PC-9 (cell line): Measurements from ENCODE around the gene LCN10. TPM values are rescaled to one million over a fixed set of nuclear protein-coding genes. Genes with fewer than 3 reads are reported as not detected.
A peak's percentile ranks its signal among the peaks of the same experiment; 100 is the strongest.

Experiments
- BruUV-seq: library from RNA; stranded (reverse); fragments of 400-500 nt; replicated peaks from 2 replicates; lab custom pipeline; 2021; lab: Mats Ljungman, UMichigan
- CTCF ChIA-PET: fragments of 300-600 bp; sonication (Branson Sonifier 250); formaldehyde crosslinking; loops from one replicate; lab custom pipeline; 2022; ENCODE audit warnings: antibody characterized with exemption; lab: Charles Lee
- POLR2A ChIA-PET: fragments of 300-600 bp; sonication (Branson Sonifier 250); formaldehyde crosslinking; loops from one replicate; lab custom pipeline; 2022; ENCODE audit warnings: antibody characterized with exemption; ENCODE audit not compliant: unreplicated experiment; lab: Charles Lee
- DNase-seq, 2 experiments: peaks; one replicate each; pipeline versions ENCODE4 v3.0.0 to v3.0.0-alpha.2; 2015 to 2022; ENCODE audit warnings: mixed read lengths in 1 of 2
- H2AFZ ChIP-seq: fragments of 200-600 bp; sonication (generic); 2 replicates; pipeline ENCODE4 v1.8.1; 2017; ENCODE audit warnings: antibody characterized with exemption
- H3F3A ChIP-seq: fragments of 200-600 bp; sonication (generic); 2 replicates; pipeline ENCODE4 v1.8.1; 2017; ENCODE audit warnings: antibody characterized with exemption, mild to moderate bottlenecking, low read depth; ENCODE audit not compliant: insufficient read depth
- H3K27ac ChIP-seq: fragments of 200-600 bp; sonication (generic); 2 replicates; pipeline ENCODE4 v1.6.1; 2016; ENCODE audit warnings: mixed run types
- H3K27me3 ChIP-seq: fragments of 200-600 bp; sonication (generic); 2 replicates; pipeline ENCODE4 v1.6.1; 2016; ENCODE audit warnings: low read depth, mixed run types; ENCODE audit not compliant: insufficient read depth
- H3K36me3 ChIP-seq: fragments of 200-600 bp; sonication (generic); 2 replicates; pipeline ENCODE4 v1.6.1; 2016; ENCODE audit warnings: low read depth, mixed run types
- H3K4me1 ChIP-seq: fragments of 200-600 bp; sonication (generic); replicated peaks from 2 replicates; pipeline ENCODE4 v1.6.1; 2016; ENCODE audit warnings: mixed run types; ENCODE audit not compliant: insufficient read depth
- H3K4me2 ChIP-seq: fragments of 200-600 bp; sonication (generic); 2 replicates; pipeline ENCODE4 v1.6.1; 2017; ENCODE audit warnings: mixed run types
- H3K4me3 ChIP-seq: fragments of 200-600 bp; sonication (generic); 2 replicates; pipeline ENCODE4 v1.6.1; 2016; ENCODE audit warnings: mixed run types
- H3K79me2 ChIP-seq: fragments of 200-600 bp; sonication (generic); 2 replicates; pipeline ENCODE4 v1.6.1; 2017; ENCODE audit warnings: low read depth, mixed run types
- H3K9me2 ChIP-seq: fragments of 200-600 bp; sonication (generic); 2 replicates; pipeline ENCODE4 v1.8.1; 2017; ENCODE audit warnings: mild to moderate bottlenecking; ENCODE audit not compliant: insufficient read depth
- H3K9me3 ChIP-seq: fragments of 200-600 bp; sonication (generic); 2 replicates; pipeline ENCODE4 v1.8.1; 2016; ENCODE audit warnings: low read depth; ENCODE audit not compliant: insufficient read depth
- H4K20me1 ChIP-seq: fragments of 200-600 bp; sonication (generic); 2 replicates; pipeline ENCODE4 v1.8.1; 2017; ENCODE audit not compliant: insufficient read depth
- EZH2 ChIP-seq: fragments of 200-600 bp; sonication (generic); IDR thresholded peaks from 2 replicates; pipeline ENCODE4 v1.8.0; 2017; ENCODE audit warnings: antibody characterized with exemption, low read depth
- intact Hi-C: fragments of 100-400 bp; cut with micrococcal nuclease; formaldehyde crosslinking; loops from one replicate; pipeline ENCODE4 v1.10.0; 2022; ENCODE audit not compliant: unreplicated experiment
- total RNA-seq: library from RNA; stranded (reverse); gene quantifications from 2 replicates; pipeline ENCODE4 v1.2.3, GENCODE V29; 2021
- TF ChIP-seq, protein P1 (sequence below): fragments of 200-600 bp; sonication (generic); conservative IDR thresholded peaks from 2 replicates; pipeline ENCODE4 v1.6.1; 2017; ENCODE audit warnings: mixed run types, antibody characterized with exemption, mild to moderate bottlenecking, moderate library complexity

LCN10 gene
- total RNA-seq, 1 experiment from 2014 or later = 0.94 TPM

GRCh38 chr9:136779808-136780207, 37.1 kb upstream of the LCN10 start:
- H3K4me2 ChIP-seq = no peak overlapping the region

DNA sequence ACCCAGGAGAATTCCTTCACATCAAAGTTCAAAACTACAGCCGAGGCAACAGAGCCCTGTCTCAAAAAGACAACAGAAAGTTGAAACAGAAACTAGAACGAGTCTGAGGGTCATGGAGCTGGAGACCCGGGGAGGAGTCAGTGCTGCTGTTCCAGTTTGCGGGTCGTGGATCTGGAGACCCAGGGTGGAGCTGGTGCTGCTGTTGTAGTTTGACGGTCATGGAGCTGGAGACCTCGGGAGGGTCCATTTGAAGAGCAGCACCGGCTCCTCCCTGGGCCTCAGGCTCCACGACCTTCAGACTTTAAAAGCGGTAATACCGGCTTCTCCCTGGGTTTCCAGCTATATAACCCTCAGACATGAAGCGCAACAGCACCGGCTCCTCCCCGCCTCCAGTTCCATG, 34.6 kb upstream of the LCN10 start:
- no peaks in the 10 kb centered on the region for H4K20me1 ChIP-seq
- peak overlapping the region; percentile 17; the same call in 1 of the 2 replicates for H3K4me2 ChIP-seq
- peaks cover 42% of the 10 kb centered on the region for H3K27me3 ChIP-seq
- intact Hi-C loops = no loop called here
- TF ChIP-seq, protein P1, sequence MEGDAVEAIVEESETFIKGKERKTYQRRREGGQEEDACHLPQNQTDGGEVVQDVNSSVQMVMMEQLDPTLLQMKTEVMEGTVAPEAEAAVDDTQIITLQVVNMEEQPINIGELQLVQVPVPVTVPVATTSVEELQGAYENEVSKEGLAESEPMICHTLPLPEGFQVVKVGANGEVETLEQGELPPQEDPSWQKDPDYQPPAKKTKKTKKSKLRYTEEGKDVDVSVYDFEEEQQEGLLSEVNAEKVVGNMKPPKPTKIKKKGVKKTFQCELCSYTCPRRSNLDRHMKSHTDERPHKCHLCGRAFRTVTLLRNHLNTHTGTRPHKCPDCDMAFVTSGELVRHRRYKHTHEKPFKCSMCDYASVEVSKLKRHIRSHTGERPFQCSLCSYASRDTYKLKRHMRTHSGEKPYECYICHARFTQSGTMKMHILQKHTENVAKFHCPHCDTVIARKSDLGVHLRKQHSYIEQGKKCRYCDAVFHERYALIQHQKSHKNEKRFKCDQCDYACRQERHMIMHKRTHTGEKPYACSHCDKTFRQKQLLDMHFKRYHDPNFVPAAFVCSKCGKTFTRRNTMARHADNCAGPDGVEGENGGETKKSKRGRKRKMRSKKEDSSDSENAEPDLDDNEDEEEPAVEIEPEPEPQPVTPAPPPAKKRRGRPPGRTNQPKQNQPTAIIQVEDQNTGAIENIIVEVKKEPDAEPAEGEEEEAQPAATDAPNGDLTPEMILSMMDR = no peak
- TF ChIP-seq EZH2 = no peak
- H3K9me3 ChIP-seq = no peaks in the 10 kb centered on the region
- ChIA-PET CTCF (interaction anchor here (0.5 to 0.8 kb wide), 3 partner anchors 47 to 296 kb away, joined by 4 to 13 read pairs (median 9); no protein-coding TSS in a partner anchor), POLR2A (interaction anchor here (0.7 kb wide), 1 partner anchor 140 kb away, joined by 8 read pairs; no protein-coding TSS in a partner anchor)
- no TSS peak for BruUV-seq
- no peaks in the 10 kb centered on the region for H3K9me2 ChIP-seq
- H3K4me1 ChIP-seq = no peaks in the 10 kb centered on the region
- H3F3A ChIP-seq = 0 out of 2 replicates have a peak, but pooled peaks cover 3% of the 10 kb centered on the region
- no peaks in the 10 kb centered on the region for H3K79me2 ChIP-seq
- no peak for DNase-seq
- H3K27ac ChIP-seq = no peak overlapping the region
- H3K36me3 ChIP-seq = no peaks in the 10 kb centered on the region
- H2AFZ ChIP-seq = no peak overlapping the region
- no peak overlapping the region for H3K4me3 ChIP-seq

More at GRCh38 chr9:136779808-136780207, 37.1 kb upstream of the LCN10 start:
- Histone ChIP-seq H3K4me1 (no peaks in the 10 kb centered on the region), H3K27ac (no peak overlapping the region), H3K9me3 (no peaks in the 10 kb centered on the region), H3K4me3 (no peak overlapping the region), H3F3A (peaks cover 7% of the 10 kb centered on the region; the same call in 1 of the 2 replicates), H3K9me2 (no peaks in the 10 kb centered on the region), H4K20me1 (no peaks in the 10 kb centered on the region), H3K79me2 (no peaks in the 10 kb centered on the region), H3K36me3 (no peaks in the 10 kb centered on the region), H2AFZ (no peak overlapping the region), H3K27me3 (peaks cover 42% of the 10 kb centered on the region)
- no peak for DNase-seq
- BruUV-seq = no TSS peak
- CTCF ChIA-PET = interaction anchor here (0.5 to 0.6 kb wide), 2 partner anchors 133 to 255 kb away, joined by 3 to 20 read pairs; no protein-coding TSS in a partner anchor
- intact Hi-C loops = no loop called here
- POLR2A ChIA-PET = interaction anchor here (0.5 kb wide), 1 partner anchor 53 kb away, joined by 4 read pairs; no protein-coding TSS in a partner anchor
- TF ChIP-seq, protein P1 = no peak; the same call in 1 of the 2 replicates
- TF ChIP-seq EZH2 = no peak

DNA sequence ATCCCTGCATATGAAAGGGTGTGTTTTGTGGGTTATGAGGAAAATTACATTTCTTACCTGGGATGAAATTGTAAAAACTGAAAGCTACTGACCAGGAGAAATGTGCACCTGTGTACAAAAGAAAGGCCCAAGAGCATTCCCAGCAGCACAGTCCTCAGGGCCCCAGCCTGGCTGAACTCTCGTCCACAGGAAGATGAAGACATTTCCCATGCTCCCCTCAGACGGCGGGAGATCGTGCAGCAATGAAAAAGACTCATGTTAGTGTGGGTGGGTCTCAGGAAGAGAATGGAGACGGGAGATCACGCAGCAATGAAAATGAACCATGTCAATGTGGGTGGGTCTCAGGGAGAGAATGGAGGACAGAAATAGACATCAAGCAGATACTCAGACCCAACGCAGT, 34.2 kb upstream of the LCN10 start:
- intact Hi-C loops = no loop called here
- BruUV-seq = no TSS peak
- H4K20me1 ChIP-seq = no peaks in the 10 kb centered on the region
- H3K36me3 ChIP-seq = no peaks in the 10 kb centered on the region
- DNase-seq = no peak
- no peak overlapping the region for H3K27ac ChIP-seq
- no peak overlapping the region for H3K4me3 ChIP-seq
- no peak for TF ChIP-seq EZH2
- TF ChIP-seq, protein P1 = no peak
- POLR2A ChIA-PET = interaction anchor here (0.7 kb wide), 1 partner anchor 141 kb away, joined by 8 read pairs; no protein-coding TSS in a partner anchor
- no peaks in the 10 kb centered on the region for H3K9me2 ChIP-seq
- H3K4me2 ChIP-seq = no peak overlapping the region; the same call in 1 of the 2 replicates
- H2AFZ ChIP-seq = no peak overlapping the region
- H3K4me1 ChIP-seq = no peaks in the 10 kb centered on the region
- H3K79me2 ChIP-seq = no peaks in the 10 kb centered on the region
- CTCF ChIA-PET = no interaction called here
- H3K9me3 ChIP-seq = no peaks in the 10 kb centered on the region
- H3K27me3 ChIP-seq = peaks cover 42% of the 10 kb centered on the region
- 0 out of 2 replicates have a peak, but pooled peaks cover 3% of the 10 kb centered on the region for H3F3A ChIP-seq
